ENCODE data around the gene JPH4.
A peak's percentile ranks its signal among the peaks of the same experiment; 100 is the strongest.

The JPH4 gene

DNA sequence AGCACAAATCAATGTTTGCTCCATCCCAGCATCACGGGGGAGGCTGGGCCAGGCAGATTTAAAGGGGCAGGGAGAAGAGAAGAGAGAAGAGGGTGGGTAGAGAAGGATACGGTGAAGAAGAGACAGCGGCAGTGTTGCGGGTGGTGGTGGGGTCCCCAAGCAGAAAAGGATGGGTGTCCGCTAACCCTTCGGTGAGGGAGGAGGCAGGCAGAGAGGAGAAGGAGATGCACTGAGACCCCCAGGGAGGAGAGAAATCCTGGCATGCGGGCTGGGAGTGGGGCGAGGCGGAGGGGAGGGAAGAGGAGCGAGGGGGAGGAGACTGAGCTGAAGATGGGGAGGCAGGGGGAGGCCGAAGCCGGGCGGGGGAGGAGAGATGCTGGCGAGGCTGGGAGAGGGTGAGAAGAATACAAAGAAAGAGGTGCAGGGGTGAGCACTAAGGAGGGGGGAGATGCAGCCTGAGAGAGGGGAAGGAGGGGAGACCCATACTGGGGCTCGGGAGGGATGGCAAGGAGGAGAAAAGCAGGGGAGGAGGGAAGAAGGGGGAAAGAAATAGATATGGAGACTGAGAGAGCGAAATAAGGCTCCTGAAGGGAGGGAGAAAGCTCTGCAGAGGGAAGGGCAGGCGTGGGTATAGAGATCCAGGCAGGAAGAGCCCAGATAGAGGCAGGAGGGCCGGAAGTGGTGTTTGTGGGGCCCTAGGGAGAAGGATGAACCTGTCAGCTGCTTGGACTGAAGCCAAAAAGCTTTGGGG is at the start of gene JPH4:
Gene JPH4 (minus strand): TSS at position 231 of the 751 bp plus-strand sequence. CDS start 1,337 bp downstream, outside the sequence.
- Mint-ChIP-seq H3K4me3 (peak within 1 kb of the TSS; percentile 5), H3K27me3 (peaks cover 61% of the 10 kb centered on the region), H3K27ac (ENCODE audit: low read depth) (peak within 1 kb of the TSS; percentile 60), H3K9me3 (no peaks in the 10 kb centered on the region), H3K36me3 (ENCODE audit: insufficient read depth) (peaks cover 2% of the 10 kb centered on the region), H3K4me1 (peaks cover 17% of the 10 kb centered on the region)
- DNase-seq (ENCODE audit: low spot score in 2 of 2) (no peak), ATAC-seq (replicated peaks; ENCODE audit: extremely low read depth, poor library complexity, severe bottlenecking) (no peak)

DNA sequence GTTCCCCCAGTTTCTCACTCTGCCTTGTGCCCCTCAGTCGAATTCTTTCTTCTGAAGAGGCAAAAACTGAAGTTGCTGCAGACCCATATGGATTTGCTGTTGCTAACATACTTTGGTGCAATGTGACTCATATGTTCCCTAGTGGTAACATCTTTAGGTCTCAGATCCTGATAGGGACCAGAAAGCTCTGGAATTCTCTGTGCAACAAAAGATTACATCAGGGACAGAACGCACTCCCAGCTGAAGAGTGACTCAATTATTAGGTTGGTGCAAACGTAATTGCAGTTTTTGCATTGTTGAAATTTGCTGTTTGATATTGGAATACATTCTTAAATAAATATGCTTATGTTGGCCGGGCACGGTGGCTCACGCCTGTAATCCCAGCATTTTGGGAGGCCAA is 49.4 kb upstream of the JPH4 start:
- no peak for ATAC-seq (replicated peaks; ENCODE audit: extremely low read depth, poor library complexity, severe bottlenecking)
- Mint-ChIP-seq H3K9me3 (no peaks in the 10 kb centered on the region), H3K4me1 (peaks cover 6% of the 10 kb centered on the region), H3K27ac (ENCODE audit: low read depth) (no peak overlapping the region), H3K36me3 (ENCODE audit: insufficient read depth) (no peaks in the 10 kb centered on the region), H3K27me3 (peaks cover 24% of the 10 kb centered on the region), H3K4me3 (no peak overlapping the region)
- no peak for DNase-seq (ENCODE audit: low spot score in 2 of 2)

DNA sequence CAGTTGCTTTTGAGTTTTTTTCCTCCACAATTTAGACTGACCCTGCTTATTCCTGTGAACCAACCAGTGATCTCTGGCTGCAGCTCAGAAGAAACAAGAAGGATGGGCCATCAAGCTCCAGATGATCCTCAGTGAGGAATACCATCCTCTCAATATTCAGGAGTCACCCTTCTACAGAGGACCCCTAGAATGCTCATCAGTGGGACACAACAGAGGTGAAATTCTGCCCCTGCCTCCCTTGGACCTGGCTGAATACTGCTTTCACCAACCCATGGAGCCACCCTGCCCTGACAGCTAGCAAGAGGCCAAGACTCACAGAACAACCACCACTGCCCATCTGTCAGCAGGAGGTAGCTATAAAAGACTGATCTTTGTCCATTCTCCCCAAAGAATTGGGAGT is 48.4 kb upstream of the JPH4 start:
- DNase-seq (ENCODE audit: low spot score in 2 of 2) (no peak), ATAC-seq (replicated peaks; ENCODE audit: extremely low read depth, poor library complexity, severe bottlenecking) (no peak)
- Mint-ChIP-seq H3K9me3 (no peaks in the 10 kb centered on the region), H3K27ac (ENCODE audit: low read depth) (no peak overlapping the region), H3K4me3 (no peak overlapping the region), H3K4me1 (peaks cover under 1% of the 10 kb centered on the region), H3K36me3 (ENCODE audit: insufficient read depth) (no peaks in the 10 kb centered on the region), H3K27me3 (peaks cover 31% of the 10 kb centered on the region)

DNA sequence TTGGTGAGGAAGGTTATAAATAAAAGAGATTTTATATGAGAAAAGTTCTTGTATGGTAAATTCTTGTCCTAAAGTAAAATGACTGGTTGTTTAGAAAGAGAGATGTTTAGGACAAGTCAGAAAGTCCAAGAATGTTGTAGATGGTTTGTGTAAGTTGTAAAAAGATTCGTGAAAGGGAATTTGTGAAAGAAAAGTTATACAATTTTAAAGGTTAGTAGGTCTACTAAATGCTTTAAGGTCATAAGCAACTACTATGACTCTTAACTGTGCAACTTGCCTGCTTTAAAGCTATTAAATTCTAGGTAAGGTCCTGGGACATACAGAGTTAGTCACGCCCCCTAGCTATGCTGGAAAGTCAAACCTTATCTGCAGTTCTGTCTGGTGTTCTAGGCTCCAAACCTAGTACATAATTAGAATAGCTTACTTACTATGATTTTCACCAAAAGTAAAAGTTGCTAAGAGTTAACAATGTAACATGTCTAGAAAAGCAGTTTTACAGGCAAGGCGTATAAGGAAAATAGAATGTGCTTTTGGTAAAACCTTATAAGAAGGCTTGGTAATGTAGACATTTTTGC is 46.3 kb upstream of the JPH4 start:
- Mint-ChIP-seq H3K4me1 (no peaks in the 10 kb centered on the region), H3K27me3 (peaks cover 42% of the 10 kb centered on the region), H3K9me3 (no peaks in the 10 kb centered on the region), H3K27ac (ENCODE audit: low read depth) (no peak overlapping the region), H3K36me3 (ENCODE audit: insufficient read depth) (no peaks in the 10 kb centered on the region), H3K4me3 (no peak overlapping the region)
- no peak for ATAC-seq (replicated peaks; ENCODE audit: extremely low read depth, poor library complexity, severe bottlenecking)
- DNase-seq (ENCODE audit: low spot score in 2 of 2) = no peak

DNA sequence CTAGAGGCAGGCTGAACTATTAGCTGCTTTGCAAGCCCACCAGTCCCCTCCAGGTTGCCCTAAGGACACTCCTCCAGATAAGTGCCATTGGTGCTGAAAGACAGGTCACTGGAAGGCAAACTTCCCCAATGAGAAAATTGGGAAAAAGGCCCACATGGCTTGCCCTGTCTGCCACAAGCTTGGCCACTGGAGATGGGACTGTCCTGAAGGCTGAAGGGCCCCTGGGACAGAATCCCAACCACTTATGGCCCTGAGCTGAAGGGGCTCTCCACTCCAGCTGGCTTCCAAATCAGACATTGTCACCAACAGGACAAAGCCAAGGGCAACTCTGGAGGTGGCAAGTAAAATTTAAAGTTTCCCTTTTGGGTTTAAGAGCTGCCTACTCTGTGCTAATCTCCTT is 45.4 kb upstream of the JPH4 start:
- H3K9me3 Mint-ChIP-seq = no peaks in the 10 kb centered on the region
- H3K27ac Mint-ChIP-seq (ENCODE audit: low read depth) = no peak overlapping the region
- H3K4me3 Mint-ChIP-seq = no peak overlapping the region
- no peak for DNase-seq (ENCODE audit: low spot score in 2 of 2)
- no peaks in the 10 kb centered on the region for H3K36me3 Mint-ChIP-seq (ENCODE audit: insufficient read depth)
- ATAC-seq (replicated peaks; ENCODE audit: extremely low read depth, poor library complexity, severe bottlenecking) = no peak
- H3K4me1 Mint-ChIP-seq = no peaks in the 10 kb centered on the region
- H3K27me3 Mint-ChIP-seq = peaks cover 42% of the 10 kb centered on the region

DNA sequence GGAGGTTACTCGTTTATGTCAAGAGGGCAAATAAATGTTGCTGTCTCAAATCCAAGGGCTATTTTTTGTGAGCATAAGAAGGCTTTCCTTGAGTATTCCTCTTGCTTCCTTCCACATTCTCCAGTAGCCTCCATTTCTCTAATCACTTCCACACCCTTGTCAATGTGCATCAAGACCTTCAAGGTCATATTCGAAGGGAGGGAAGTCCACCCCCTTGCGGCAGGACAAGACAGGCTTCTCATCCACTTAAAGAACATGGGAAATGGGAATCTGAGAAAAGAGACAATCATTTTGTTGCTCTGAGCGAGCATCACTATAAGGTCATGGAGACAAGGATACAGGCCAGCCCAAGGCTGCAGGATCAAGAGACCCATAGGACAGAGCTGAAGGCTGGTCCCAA is 44.4 kb upstream of the JPH4 start:
- no peak overlapping the region for H3K27ac Mint-ChIP-seq (ENCODE audit: low read depth)
- H3K36me3 Mint-ChIP-seq (ENCODE audit: insufficient read depth) = no peaks in the 10 kb centered on the region
- H3K4me3 Mint-ChIP-seq = no peak overlapping the region
- no peaks in the 10 kb centered on the region for H3K4me1 Mint-ChIP-seq
- no peak for DNase-seq (ENCODE audit: low spot score in 2 of 2)
- H3K9me3 Mint-ChIP-seq = no peaks in the 10 kb centered on the region
- no peak for ATAC-seq (replicated peaks; ENCODE audit: extremely low read depth, poor library complexity, severe bottlenecking)
- peaks cover 47% of the 10 kb centered on the region for H3K27me3 Mint-ChIP-seq

DNA sequence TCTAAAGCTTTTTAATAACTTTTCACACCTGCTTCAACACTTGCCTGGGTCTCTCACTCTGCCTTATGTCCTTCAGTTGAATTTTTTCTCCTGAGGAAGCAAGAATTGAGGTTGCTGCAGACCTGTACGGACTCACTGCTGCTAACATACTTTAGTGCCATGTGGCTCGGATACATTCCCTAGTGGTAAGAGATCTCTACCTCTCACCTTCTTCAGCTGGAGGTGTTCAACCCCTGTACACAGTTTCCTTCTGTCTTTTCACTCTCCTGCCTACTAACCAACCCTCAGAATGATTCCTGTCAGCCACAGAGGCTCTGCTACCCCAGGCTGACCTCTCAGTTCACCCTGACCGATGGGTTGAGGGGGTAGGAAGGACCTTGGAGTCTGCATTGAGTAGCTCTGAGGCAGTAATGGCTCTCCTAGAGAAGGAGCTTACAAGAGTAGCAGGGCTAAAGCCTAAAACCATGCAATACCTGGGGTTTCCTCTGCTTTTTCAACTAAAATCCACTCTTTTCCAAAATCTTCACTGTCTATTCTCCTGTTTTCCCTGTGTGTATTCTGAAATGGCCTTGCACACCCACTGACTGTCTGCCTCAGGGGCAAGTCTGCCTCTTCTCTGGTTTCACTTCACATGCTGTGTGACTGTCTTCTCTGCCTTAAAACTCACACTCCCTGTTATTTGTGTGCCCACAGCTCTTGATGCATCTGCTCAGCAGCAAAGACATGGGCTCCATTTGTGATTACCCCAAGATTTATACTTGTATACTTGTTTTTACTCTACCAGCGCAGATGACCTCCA is 43.5 kb upstream of the JPH4 start:
- no peak overlapping the region for H3K27ac Mint-ChIP-seq (ENCODE audit: low read depth)
- H3K36me3 Mint-ChIP-seq (ENCODE audit: insufficient read depth) = no peaks in the 10 kb centered on the region
- H3K27me3 Mint-ChIP-seq = peaks cover 40% of the 10 kb centered on the region
- ATAC-seq (replicated peaks; ENCODE audit: extremely low read depth, poor library complexity, severe bottlenecking) (no peak), DNase-seq (ENCODE audit: low spot score in 2 of 2) (no peak)
- no peak overlapping the region for H3K4me3 Mint-ChIP-seq
- no peaks in the 10 kb centered on the region for H3K4me1 Mint-ChIP-seq
- H3K9me3 Mint-ChIP-seq = no peaks in the 10 kb centered on the region

DNA sequence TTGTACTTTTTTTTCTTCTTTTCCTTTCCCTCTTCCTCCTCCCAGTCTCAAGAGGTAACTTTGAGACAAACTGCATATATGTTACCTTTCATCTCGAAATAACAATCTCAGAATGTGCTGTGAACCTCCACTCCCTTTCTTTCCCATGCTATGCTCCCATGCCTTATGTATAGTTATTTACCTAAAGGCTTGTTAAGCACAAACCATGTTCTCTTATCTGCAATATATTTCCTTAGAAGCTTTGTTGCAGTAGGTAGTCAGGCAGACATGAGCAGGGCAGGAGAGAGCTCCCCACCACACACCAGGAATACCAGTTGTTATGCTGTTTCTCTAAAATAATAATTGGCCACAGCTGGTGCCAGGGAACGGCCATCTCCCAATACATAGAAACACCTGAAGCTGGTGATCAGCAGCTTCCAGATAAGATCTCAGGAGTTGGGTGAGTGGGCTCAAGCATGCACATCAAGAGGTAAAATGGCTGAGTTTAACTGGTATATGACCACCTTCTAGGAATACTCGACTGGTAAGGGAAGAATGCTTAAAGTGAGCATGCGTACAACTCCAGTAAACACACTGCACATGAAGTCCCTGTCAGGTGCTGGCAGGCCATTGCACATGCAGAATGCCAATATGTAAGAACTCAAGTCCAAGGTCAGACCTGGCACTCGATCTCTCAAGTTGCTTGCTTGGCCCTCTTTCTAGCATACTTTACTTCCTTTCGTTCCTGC is 42.8 kb upstream of the JPH4 start:
- no peaks in the 10 kb centered on the region for H3K36me3 Mint-ChIP-seq (ENCODE audit: insufficient read depth)
- no peak for ATAC-seq (replicated peaks; ENCODE audit: extremely low read depth, poor library complexity, severe bottlenecking)
- H3K4me1 Mint-ChIP-seq = no peaks in the 10 kb centered on the region
- H3K4me3 Mint-ChIP-seq = no peak overlapping the region
- no peak for DNase-seq (ENCODE audit: low spot score in 2 of 2)
- H3K9me3 Mint-ChIP-seq = no peaks in the 10 kb centered on the region
- H3K27ac Mint-ChIP-seq (ENCODE audit: low read depth) = no peak overlapping the region
- peaks cover 32% of the 10 kb centered on the region for H3K27me3 Mint-ChIP-seq

DNA sequence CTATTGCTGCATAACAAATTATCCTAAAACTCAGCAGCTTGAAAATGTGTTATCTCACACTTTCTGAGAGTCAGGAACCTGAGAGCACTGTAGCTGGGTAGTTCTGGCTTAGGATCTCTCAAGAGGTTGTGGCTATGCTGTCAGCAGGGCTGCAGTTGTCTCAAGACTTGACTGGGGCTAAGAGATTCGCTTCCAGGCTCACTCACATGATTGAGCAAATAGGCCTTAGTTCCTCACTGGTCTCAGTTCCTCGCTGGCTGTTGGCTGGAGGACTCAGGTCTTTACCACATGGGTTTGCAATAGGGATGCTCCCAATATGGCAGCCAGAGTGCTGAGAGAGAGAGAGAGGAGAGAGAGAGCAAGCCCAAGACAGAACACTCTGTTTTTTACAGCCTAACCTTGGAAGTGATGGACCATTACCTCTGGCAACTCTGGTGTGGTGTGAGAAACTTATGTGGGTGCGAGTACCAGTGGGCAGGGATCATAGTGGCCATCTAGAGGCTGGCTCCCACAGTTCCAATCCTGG is 41.6 kb upstream of the JPH4 start:
- ATAC-seq (replicated peaks; ENCODE audit: extremely low read depth, poor library complexity, severe bottlenecking) (no peak), DNase-seq (ENCODE audit: low spot score in 2 of 2) (no peak)
- Mint-ChIP-seq H3K9me3 (no peaks in the 10 kb centered on the region), H3K36me3 (ENCODE audit: insufficient read depth) (no peaks in the 10 kb centered on the region), H3K4me3 (no peak overlapping the region), H3K4me1 (no peaks in the 10 kb centered on the region), H3K27me3 (peaks cover 32% of the 10 kb centered on the region), H3K27ac (ENCODE audit: low read depth) (no peak overlapping the region)

DNA sequence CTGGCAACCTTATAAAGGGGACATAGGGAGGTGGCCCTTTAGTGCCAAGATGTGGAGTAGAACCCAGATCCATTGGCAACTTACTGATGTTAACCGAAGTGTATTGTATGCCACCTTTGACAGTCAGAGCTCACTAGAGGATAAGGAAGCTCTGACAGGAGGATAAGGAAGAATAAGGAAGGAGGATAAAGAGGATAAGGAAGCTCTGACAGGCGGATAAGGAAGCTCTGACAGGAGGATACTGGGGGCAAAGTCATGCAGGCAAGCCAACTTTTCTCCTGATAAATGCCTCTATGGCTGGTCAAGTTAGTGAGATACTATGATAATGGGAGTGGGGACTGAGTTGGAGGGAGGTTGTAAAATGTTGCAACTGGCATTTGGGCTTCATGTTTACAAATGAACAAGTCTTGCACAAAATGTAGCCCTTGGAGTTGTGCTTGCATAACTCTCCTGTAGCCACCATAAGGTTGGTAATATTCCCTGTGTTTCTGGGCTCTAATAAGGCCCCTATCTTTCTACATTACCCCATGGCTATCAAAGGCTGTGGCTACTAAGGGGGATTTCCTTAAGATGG is 39.9 kb upstream of the JPH4 start:
- ATAC-seq (replicated peaks; ENCODE audit: extremely low read depth, poor library complexity, severe bottlenecking) = no peak
- H3K27me3 Mint-ChIP-seq = peaks cover 42% of the 10 kb centered on the region
- H3K9me3 Mint-ChIP-seq = no peaks in the 10 kb centered on the region

DNA sequence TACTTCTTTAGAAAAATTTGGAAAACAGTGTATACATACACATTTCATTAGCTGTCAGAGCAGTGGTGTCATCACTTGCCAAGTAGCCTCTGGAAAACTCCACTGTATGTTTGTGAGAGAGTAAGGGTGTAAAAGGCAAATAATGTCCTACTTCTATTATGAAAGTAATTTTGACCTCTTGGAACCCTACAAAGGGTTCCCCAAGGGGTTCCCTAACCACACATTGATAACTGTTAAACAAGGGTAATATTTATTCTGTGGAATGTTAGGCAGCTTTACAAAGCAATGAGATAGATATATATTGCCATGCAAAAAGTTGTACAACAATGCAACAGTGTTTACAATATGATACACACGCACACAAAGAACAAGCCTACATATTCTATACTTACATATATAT is 38.9 kb upstream of the JPH4 start:
- no peaks in the 10 kb centered on the region for H3K4me1 Mint-ChIP-seq
- no peak overlapping the region for H3K27ac Mint-ChIP-seq (ENCODE audit: low read depth)
- DNase-seq (ENCODE audit: low spot score in 2 of 2) (no peak), ATAC-seq (replicated peaks; ENCODE audit: extremely low read depth, poor library complexity, severe bottlenecking) (no peak)
- no peaks in the 10 kb centered on the region for H3K36me3 Mint-ChIP-seq (ENCODE audit: insufficient read depth)
- peaks cover 32% of the 10 kb centered on the region for H3K27me3 Mint-ChIP-seq
- H3K9me3 Mint-ChIP-seq = no peaks in the 10 kb centered on the region
- no peak overlapping the region for H3K4me3 Mint-ChIP-seq

More for the DNA sequence above, 39.9 kb upstream of the JPH4 start:
- Mint-ChIP-seq H3K4me3 (no peak overlapping the region), H3K36me3 (ENCODE audit: insufficient read depth) (no peaks in the 10 kb centered on the region), H3K4me1 (no peaks in the 10 kb centered on the region), H3K27ac (ENCODE audit: low read depth) (no peak overlapping the region)
- no peak for DNase-seq (ENCODE audit: low spot score in 2 of 2)

DNA sequence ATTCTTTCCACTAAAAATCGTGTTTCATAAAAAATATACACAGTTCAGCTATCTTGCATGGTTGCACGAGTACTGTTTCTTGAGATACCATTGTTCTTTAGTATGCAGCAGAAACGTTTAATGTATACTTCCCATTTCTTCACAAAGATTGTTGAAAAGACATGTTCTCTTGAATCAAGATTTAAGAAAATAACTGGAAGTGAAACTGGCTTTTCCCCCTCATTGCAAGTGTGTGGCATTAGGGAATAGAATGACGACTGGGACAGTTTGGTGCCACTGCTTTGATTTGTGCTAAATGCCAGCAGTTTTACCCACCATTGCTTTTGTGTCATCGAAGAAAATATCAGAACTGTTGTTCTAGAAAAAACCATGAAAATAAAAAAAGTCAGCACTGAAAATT is 37.3 kb upstream of the JPH4 start:
- Mint-ChIP-seq H3K9me3 (no peaks in the 10 kb centered on the region), H3K4me3 (no peak overlapping the region), H3K27ac (ENCODE audit: low read depth) (no peak overlapping the region), H3K36me3 (ENCODE audit: insufficient read depth) (no peaks in the 10 kb centered on the region), H3K4me1 (peaks cover 11% of the 10 kb centered on the region), H3K27me3 (peaks cover 23% of the 10 kb centered on the region)
- no peak for ATAC-seq (replicated peaks; ENCODE audit: extremely low read depth, poor library complexity, severe bottlenecking)
- no peak for DNase-seq (ENCODE audit: low spot score in 2 of 2)

All from central memory CD8-positive, alpha-beta T cell (primary cell).